Small intestine (tissue), 7 donors: ENCODE measurements around the gene ATL2. TPM values are rescaled to one million over a fixed set of nuclear protein-coding genes. Genes with fewer than 3 reads are reported as not detected.

Source experiments
- DNase-seq, 2 donors: peaks; one replicate each; pipeline versions ENCODE4 v3.0.0 to v3.0.0-alpha.2; 2013
- FAIRE-seq: peaks from 2 replicates; lab custom pipeline; 2012; peaks lifted over from hg19 to GRCh38; lab: Jason Lieb, UNC
- H3K27ac ChIP-seq, 3 donors: one replicate each; pipeline ENCODE4 v1.5.1; 2013; ENCODE audit warnings: low read length in 2 of 3, mild to moderate bottlenecking in 2 of 3, control low read depth in 1 of 3, inconsistent platforms in 1 of 3, low read depth in 1 of 3, moderate library complexity in 1 of 3
- H3K27me3 ChIP-seq, 3 donors: one replicate each; pipeline ENCODE4 v1.6.1; 2013; ENCODE audit warnings: low read length in 3 of 3, inconsistent platforms in 1 of 3; ENCODE audit not compliant: control insufficient read depth in 3 of 3, insufficient read depth in 3 of 3
- H3K36me3 ChIP-seq, 3 donors: one replicate each; pipeline ENCODE4 v1.6.1; 2013; ENCODE audit warnings: low read length in 3 of 3, inconsistent platforms in 1 of 3, low read depth in 1 of 3, mild to moderate bottlenecking in 1 of 3, moderate library complexity in 1 of 3; ENCODE audit not compliant: control insufficient read depth in 3 of 3, insufficient read depth in 2 of 3
- H3K4me1 ChIP-seq, 3 donors: one replicate each; pipeline ENCODE4 v1.6.1; 2013; ENCODE audit warnings: low read length in 2 of 3, inconsistent platforms in 1 of 3, low read depth in 1 of 3, mild to moderate bottlenecking in 1 of 3, moderate library complexity in 1 of 3; ENCODE audit not compliant: control insufficient read depth in 3 of 3, insufficient read depth in 2 of 3
- H3K4me3 ChIP-seq, 3 donors: one replicate each; pipeline ENCODE4 v1.5.1; 2013; ENCODE audit warnings: low read length in 3 of 3, control low read depth in 1 of 3, inconsistent platforms in 1 of 3, low read depth in 1 of 3, mild to moderate bottlenecking in 1 of 3, moderate library complexity in 1 of 3
- H3K9me3 ChIP-seq, 2 donors: one replicate each; pipeline ENCODE4 v1.6.1; 2013; ENCODE audit warnings: low read depth in 1 of 2, low read length in 1 of 2; ENCODE audit not compliant: control insufficient read depth in 2 of 2, insufficient read depth in 1 of 2
- WGBS, 3 donors: extraction: QIAGEN DNeasy Blood & Tissue Kit; methylation state at CpG; one replicate each; pipeline ENCODE4 v1.1.7; 2013; 5-methylcytosine and 5-hydroxymethylcytosine counted together
- polyA plus RNA-seq, 4 donors: library from polyadenylated mRNA; stranded (reverse) in 3 of 4; unstranded in 1 of 4; fragments of 200-250 nt in 3 of 4; fragments of 120-200 nt in 1 of 4; gene quantifications; one replicate each; pipeline versions ENCODE4 v1.2.1 to v1.2.3, GENCODE V29; 2013
- donor health status: healthy with polysubstance abuse.
- donor health status: control.
- donor health status: control.
- donor health status: Bipolar disorder and iron deficiency.
- donor health status: healthy.

Gene ATL2
- polyA plus RNA-seq, 4 donors, result 26.2 to 78.8 (median 34.5) TPM

GRCh38 chr2:38315707-38316333 is 61.3 kb downstream of the ATL2 start:
- WGBS, 3 donors, result 51 to 59% (median 51%) methylated on average over 2 of the region's 2 CpGs
- H3K4me3 ChIP-seq, result no peak overlapping the region
- H3K9me3 ChIP-seq, result no peaks in the 10 kb centered on the region
- H3K4me1 ChIP-seq, result no peaks in the 10 kb centered on the region
- DNase-seq (peak; percentile 49 to 53), FAIRE-seq (no peak)
- H3K27me3 ChIP-seq, result no peaks in the 10 kb centered on the region
- no peak overlapping the region for H3K27ac ChIP-seq
- peaks cover 6 to 24% (median 13%) of the 10 kb centered on the region in 3 donors for H3K36me3 ChIP-seq

- WGBS, 3 donors, result 97 to 100% (median 100%) methylated on average over 1 of the region's 1 CpG
- Histone ChIP-seq H3K4me1 (no peaks in the 10 kb centered on the region), H3K9me3 (no peaks in the 10 kb centered on the region), H3K4me3 (no peak overlapping the region), H3K27ac (no peak overlapping the region), H3K36me3 (peaks cover 12 to 18% (median 17%) of the 10 kb centered on the region in 3 donors), H3K27me3 (no peaks in the 10 kb centered on the region)
- DNase-seq (no peak), FAIRE-seq (no peak)
Observed at GRCh38 chr2:38308821-38309220, 68.3 kb downstream of the ATL2 start.

- H3K9me3 ChIP-seq, result peaks cover 0 to 2% of the 10 kb centered on the region in 2 donors
- no peak overlapping the region for H3K27ac ChIP-seq
- DNase-seq, result no peak
- WGBS, 3 donors, result 95 to 97% (median 95%) methylated on average over 3 of the region's 3 CpGs
- FAIRE-seq, result no peak
- H3K36me3 ChIP-seq, result peaks cover 10 to 31% (median 18%) of the 10 kb centered on the region in 3 donors
- H3K27me3 ChIP-seq, result no peaks in the 10 kb centered on the region
- no peak overlapping the region for H3K4me3 ChIP-seq
- no peaks in the 10 kb centered on the region for H3K4me1 ChIP-seq
Observed at GRCh38 chr2:38301969-38302702, 74.9 kb downstream of the ATL2 start.

- Histone ChIP-seq H3K36me3 (peaks cover 10 to 28% (median 19%) of the 10 kb centered on the region in 3 donors), H3K4me1 (no peaks in the 10 kb centered on the region), H3K27ac (no peak overlapping the region), H3K4me3 (no peak overlapping the region), H3K9me3 (peaks cover 0 to 2% of the 10 kb centered on the region in 2 donors), H3K27me3 (no peaks in the 10 kb centered on the region)
- 60 to 83% (median 70%) methylated on average over 2 to 3 of the region's 3 CpGs for WGBS, 3 donors
- FAIRE-seq (no peak), DNase-seq (no peak)
Observed at GRCh38 chr2:38301340-38301968, 75.6 kb downstream of the ATL2 start.

GRCh38 chr2:38298539-38298938 is 78.5 kb downstream of the ATL2 start:
- Histone ChIP-seq H3K4me3 (no peak overlapping the region), H3K27ac (no peak overlapping the region), H3K9me3 (peaks cover 0 to 2% of the 10 kb centered on the region in 2 donors), H3K4me1 (no peaks in the 10 kb centered on the region), H3K36me3 (peaks cover 9 to 24% (median 16%) of the 10 kb centered on the region in 3 donors), H3K27me3 (no peaks in the 10 kb centered on the region)
- 83 to 90% (median 89%) methylated on average over 2 of the region's 2 CpGs for WGBS, 3 donors
- no peak for FAIRE-seq
- DNase-seq, result no peak

- H3K27me3 ChIP-seq, result no peaks in the 10 kb centered on the region
- H3K36me3 ChIP-seq, result peaks cover 8 to 11% (median 9%) of the 10 kb centered on the region in 3 donors
- WGBS, 3 donors, result 82 to 93% (median 86%) methylated on average over 7 of the region's 7 CpGs
- DNase-seq (no peak), FAIRE-seq (no peak)
- H3K4me3 ChIP-seq, result no peak overlapping the region
- no peaks in the 10 kb centered on the region for H3K4me1 ChIP-seq
- no peak overlapping the region for H3K27ac ChIP-seq
- no peaks in the 10 kb centered on the region for H3K9me3 ChIP-seq
Observed at GRCh38 chr2:38296197-38296780, 80.8 kb downstream of the ATL2 start.

GRCh38 chr2:38294597-38294996 is 82.5 kb downstream of the ATL2 start:
- FAIRE-seq, result no peak

GRCh38 chr2:38293152-38293865 is 83.8 kb downstream of the ATL2 start:
- DNase-seq (no peak), FAIRE-seq (no peak)
- H3K4me1 ChIP-seq, result peaks cover 0 to 7% (median 0%) of the 10 kb centered on the region in 3 donors
- H3K27me3 ChIP-seq, result no peaks in the 10 kb centered on the region
- no peak overlapping the region for H3K4me3 ChIP-seq
- H3K36me3 ChIP-seq, result peaks cover 6 to 8% (median 7%) of the 10 kb centered on the region in 3 donors
- WGBS, 3 donors, result 91 to 96% (median 93%) methylated on average over 7 of the region's 7 CpGs
- no peak overlapping the region for H3K27ac ChIP-seq
- no peaks in the 10 kb centered on the region for H3K9me3 ChIP-seq

More at GRCh38 chr2:38294597-38294996, 82.5 kb downstream of the ATL2 start:
- no peak for DNase-seq
- Histone ChIP-seq H3K4me3 (no peak overlapping the region), H3K9me3 (no peaks in the 10 kb centered on the region), H3K4me1 (peaks cover 0 to 7% (median 0%) of the 10 kb centered on the region in 3 donors), H3K27me3 (no peaks in the 10 kb centered on the region), H3K36me3 (peaks cover 6 to 11% (median 9%) of the 10 kb centered on the region in 3 donors), H3K27ac (no peak overlapping the region)
